ENCODE results near the gene ALDOC.
A peak's percentile ranks its signal among the peaks of the same experiment; 100 is the strongest.

Gene ALDOC

DNA sequence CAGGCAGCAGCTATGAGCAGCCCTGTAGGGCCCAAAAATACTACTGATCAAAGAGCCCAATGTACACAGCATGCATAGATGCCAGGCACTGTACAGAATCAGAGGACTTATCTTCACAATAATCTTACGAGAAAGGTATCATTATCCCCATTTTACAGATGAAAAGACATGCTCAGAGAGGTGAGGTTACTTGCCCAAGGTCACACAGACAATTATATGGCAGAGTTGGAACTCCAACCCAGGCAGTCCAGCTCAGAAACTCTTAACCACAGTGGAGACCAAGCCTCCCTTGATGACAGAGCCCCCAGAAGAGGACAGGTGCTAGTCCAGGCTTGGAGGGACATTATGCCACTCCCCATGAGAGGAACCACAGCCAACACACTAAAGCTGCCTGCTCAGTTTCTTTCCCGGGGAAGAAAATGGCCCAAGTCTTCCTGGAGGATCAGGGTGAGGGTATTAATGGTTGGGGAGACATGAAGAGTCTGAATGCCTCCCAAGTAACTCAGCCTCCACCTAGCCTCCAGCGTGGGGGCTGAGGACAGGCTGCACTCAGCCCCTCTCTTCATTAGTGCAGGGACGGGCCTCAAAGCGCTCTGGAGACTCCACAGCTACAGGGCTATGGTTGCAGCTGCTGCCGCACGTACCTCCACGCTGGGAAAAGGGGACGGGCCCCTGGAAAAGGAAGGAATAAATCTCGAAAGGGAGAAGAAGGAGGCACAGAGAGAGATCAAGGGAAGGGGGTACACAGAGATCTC lies 25.1 kb downstream of the ALDOC start:
- DNase-seq, result no peak

DNA sequence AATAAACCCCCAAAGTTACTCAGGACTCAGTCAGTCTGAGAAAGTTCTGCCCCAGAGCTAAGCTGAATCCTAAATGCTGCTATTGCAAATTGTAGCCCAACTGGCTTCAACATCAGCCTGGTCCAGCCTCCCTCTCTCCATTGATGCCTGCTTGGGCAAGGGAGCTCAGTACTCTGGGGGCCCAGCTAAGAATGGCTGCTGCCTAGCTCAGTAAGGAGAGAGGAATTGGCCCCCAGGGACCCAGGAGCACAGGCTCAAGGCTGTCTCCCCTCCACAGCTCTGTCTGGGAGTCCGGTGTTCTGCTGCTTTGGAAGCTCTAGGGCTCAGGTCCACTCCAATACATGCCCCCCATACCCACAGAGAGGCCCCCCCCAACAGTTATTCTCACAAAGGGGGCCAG lies 25.8 kb downstream of the ALDOC start:
- no peak for DNase-seq

DNA sequence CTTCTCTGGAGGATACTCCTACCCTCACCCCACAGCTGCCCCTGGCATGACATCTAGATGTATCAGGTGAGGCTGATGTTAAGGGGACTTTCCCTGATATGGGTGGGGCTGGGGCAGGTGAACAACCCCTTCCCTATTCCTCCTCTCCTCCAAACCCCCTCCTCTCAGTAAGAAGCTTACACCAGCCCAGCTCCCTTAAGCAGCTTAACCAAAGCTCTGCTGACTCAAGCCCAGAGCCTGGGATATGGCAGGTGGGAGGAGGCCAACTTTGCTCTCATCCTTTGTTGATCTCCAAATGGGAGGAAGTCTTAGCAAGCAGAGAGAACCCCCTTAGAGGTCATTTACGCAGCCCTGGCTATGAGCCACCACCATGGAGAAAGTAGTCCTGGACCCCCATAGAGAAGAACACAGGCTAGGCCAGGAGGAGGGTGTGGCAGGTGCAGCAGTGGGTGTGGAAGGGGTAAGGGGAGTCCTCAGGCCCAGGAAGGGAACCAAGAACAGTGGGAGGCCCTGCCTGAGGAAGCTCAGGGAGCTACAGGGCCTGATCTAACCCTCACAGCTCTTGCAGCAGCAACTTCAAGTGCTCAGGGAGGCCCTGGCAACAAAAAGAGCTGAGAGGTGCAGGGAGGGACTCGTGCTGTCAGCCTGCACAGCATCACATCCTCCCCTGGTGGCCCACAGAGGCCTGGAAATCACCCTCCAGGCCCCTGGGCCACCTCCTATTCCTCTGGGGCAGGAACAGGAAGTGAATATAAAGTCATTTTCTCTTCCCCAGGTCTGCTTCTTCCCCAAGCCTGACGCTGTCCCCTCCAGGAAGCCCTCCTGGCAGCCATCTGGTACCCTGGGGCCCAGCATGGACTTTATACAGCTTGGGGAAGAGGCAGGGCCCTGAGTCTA lies 27.2 kb downstream of the ALDOC start:
- peak; percentile 60 for DNase-seq

DNA sequence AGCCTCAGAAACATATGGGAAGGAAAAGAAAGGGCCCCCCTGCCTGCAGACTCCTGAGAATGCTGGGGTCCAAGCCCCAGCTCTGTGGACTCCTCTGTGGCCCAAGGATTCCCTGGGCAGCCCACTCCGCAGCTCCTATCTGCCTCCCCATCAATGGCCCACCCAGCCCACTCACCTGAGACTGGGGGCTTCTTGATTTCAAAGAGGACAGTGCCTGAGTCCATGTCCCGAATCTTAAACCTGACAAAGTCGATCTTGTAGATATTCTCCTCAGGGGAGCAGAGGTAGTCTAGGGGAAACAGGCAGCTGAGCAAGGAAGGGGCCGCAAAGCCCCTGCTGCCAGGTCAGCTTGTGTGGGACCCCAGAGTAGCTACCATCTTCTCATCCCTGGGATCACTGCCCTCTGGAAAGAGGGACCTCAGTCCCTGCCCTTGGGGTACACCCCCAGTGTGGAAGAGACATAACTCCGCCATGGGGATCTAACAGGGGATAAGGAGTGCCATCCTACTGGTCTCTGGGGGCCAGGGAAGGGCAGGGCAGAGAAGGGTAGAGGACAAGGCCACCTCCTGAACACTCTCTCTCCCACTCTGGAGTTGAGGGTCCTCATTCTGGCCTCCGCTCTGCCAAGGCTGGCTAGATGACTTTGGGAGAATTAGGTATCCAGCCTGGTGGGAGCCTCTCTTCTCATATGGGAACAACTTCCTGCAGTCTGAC lies 28.1 kb downstream of the ALDOC start:
- DNase-seq, result no peak

DNA sequence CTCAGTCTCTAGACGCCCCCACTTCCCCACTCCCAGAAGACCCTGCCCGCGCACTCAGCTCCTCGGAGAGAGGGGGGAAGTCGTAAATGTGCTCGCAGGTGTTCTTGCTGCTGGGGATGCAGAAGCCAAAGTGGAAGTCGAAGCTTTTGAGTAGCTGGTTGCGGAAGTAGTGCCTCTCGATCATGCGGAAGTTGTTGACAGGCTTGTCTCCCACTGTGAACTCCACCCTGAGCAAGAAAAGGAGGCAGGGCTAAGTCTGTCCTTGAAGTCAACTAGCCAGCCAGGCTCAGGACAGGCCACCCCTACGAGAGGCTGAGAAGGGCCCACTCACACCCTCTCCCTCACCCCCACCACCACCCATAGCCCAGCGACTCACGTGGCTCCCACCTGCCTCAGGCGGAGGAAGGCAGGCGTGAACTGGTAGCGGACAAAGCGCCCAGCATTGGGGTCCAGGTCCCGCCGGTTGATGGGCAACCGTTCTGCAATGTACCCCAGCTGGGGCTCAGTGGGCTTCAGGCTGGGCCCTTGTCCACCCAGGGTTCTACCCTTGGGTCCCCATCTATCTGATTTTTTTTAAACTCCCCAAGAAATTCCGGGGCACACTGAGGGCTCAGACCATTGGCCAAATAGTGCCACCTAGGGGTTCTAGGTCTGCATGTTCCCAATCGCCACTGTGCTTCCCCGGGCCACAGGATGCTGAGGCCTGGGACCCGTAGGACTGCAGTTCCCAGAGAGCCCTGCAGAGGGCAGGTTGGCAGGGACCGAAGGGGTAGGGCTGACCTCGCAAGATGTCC lies 28.9 kb downstream of the ALDOC start:
- peak; percentile 64 for DNase-seq

DNA sequence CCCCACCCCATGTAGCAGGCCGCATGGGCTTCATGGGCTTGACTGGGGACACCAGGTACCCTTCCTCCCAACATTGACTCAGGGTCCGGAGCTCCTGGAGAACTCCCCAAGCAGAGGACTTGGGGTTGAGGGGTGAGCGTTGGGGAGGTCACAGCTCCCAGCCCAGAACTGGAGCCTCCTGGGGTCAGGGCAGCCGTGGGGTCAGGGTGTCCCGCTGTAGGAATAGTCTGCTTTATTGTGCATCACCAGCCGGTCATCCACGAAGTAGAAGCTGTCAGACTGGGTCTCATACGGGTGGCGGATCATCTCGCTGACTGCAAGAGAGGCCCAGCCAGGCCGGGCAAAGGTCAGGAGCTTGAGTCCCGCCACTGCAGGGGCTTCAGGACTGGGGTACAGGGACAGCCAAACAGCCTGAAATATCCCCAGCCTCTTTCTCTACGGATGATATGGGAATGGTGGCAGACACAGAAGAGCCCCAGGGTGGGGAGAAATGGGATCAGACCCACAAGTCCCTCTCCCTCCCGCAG lies 29.5 kb downstream of the ALDOC start:
- no peak for DNase-seq

DNA sequence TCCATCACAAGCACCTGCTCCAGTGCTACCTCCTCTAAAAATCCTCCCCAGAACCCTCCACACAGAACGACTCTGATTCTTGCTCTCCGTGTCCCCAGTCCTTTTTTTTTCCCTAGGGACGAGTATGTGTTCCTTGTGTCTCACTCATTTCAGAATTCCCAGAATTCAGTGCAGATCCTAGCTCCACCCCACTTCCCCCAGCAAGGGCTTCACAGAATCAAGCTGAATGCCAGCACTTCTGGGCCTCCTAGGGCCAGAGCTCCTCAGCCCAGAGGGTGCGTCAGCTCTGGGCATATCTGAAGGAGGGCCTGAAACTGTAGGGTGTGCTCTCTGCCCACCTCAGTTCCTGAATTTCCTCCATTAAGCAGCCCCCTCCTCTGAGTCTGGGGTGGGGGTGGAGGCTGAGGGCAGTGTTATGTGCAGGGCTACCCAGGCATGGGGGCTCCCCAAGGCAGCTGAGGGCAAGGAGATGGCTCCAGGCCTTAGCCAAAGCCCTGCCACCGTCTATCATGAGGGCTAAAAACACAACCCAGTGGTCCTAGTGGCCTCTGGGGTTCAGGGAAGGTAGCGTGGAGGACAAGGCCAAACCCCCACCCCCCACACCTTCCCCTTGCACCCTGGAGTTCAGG lies 30.8 kb downstream of the ALDOC start:
- no peak for DNase-seq

DNA sequence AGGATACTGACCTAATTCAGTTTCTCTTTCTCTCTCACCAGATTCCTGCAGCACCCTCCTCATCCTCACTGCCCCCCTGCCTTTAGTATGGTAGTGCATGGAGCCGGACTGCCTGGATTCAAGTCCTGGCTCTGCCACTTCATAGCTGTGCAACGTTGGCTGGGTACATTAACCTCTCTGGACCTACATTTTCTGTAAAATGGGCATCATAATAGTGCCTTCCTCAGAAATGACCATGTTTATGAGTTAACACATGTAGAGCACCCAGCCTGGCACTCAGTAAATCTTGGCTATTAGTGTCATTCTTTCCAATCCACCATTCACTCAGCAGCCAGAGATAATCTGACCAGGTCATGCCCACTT lies 31.6 kb downstream of the ALDOC start:
- no peak for DNase-seq

DNA sequence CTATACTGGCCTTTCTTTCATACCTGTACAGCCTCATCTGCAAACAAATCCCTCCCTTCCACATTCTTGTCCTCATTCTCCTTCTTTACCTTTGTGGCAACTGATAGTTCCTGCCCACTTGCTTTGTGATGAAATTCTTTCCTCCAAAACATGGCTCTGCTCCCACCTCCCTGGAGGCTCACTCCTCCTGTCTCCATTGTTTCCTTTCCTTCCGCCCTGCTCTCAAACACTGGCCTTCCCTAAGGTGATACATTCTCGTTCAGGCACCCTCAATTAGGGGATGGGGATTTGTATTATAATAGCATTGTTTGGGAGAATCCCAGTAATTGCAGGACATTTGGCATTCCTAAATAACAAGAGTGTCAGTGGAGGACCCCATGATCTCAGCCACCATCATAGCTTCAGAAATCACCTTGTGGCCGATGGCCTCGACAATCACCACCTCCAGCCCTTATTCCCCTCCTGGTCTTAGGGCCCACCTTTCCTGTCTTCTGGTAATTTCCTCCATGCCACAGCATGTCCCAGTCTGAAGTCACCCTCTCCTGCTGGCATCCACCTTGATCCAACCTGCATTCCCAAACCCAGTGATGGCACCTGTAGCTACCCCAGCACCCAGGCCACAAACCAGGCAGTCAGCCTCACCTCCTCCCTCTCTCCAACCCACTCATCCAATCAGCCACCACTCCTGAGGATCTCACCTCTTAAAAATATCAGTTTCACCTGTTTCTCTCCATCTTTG lies 32.1 kb downstream of the ALDOC start:
- no peak for DNase-seq

DNA sequence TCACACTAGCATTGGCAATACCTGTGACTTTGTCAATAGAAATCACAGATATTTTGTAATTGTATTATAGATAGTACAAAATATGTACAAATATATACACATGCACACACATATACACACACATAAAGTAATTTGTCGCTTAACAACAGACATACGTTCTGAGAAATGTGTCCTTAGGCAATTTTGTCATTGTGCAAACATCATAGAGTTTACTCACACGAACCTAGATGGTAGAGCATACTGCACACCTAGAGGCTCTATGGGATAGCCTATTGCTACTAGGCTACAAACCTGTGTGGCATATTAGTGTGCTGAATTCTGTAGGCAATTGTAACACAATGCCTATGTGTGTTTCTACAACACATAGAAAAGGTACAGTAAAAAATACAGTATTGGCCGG lies 35.3 kb downstream of the ALDOC start:
- no peak for DNase-seq

DNA sequence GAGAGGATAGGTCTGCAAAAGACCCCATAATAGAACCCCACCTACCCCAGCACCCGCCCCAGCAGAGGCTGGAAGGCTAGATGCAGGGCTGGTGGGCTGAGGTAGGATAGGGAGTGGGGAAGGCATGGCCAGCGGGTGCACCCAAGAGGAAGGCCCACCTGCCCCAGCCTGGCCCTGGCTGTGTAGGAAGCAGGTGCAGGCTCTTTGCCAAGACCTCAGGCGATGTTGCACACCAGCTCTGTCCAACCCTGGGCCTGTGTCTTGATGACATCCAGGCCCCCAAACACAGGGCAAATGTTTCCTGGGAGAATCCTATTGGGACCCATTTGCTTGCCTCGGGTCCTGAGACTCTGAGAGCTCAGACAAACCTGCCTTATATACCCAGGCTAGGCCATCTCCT lies 36.5 kb downstream of the ALDOC start:
- no peak for DNase-seq

DNA sequence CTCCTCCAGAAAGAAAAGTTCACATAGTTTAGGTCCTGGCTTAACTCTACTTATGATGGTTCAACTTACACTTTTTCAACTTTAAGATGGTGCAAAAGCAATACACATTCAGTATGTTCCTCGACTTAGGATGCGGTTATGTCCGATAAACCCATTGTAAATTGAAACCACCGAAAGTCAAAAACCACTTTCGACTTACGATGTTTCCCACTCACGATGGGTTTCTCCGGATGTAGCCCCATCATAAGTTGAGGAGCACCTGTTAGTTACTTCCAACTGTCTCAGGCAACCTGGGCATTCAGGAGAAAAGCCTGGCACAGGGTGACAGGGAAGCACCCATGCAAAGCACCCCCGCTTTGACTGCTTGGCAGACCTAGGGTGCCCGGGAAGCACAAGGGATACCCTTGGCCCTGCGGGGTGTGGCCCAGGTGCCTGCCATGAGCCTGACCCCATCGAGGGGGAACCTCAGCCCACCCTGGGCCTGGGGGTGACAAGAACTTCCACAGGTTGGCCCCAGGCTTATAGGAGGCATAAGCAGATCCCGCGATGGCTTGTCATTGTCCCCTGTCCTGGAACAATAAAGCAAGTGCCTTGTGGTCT lies 38.3 kb downstream of the ALDOC start:
- DNase-seq, result no peak

DNA sequence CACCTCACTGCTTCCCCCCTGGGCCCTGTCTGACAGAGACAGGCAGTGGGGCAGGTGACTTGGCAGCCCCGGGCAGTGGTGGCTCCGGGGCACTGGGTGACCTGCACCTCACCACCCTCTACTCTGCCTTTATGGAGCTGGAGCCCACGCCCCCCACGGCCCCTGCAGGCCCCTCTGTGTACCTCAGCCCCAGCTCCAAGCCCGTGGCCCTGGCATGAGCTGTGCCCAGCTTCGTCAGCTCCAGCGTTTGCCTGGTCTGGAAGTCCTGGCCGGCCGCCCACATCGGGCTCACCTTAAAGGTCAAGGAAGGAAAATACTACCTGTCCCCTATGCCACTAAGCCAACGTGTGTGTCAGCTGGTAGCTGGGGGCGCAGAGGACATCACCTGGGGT lies 39.5 kb downstream of the ALDOC start:
- DNase-seq, result no peak

DNA sequence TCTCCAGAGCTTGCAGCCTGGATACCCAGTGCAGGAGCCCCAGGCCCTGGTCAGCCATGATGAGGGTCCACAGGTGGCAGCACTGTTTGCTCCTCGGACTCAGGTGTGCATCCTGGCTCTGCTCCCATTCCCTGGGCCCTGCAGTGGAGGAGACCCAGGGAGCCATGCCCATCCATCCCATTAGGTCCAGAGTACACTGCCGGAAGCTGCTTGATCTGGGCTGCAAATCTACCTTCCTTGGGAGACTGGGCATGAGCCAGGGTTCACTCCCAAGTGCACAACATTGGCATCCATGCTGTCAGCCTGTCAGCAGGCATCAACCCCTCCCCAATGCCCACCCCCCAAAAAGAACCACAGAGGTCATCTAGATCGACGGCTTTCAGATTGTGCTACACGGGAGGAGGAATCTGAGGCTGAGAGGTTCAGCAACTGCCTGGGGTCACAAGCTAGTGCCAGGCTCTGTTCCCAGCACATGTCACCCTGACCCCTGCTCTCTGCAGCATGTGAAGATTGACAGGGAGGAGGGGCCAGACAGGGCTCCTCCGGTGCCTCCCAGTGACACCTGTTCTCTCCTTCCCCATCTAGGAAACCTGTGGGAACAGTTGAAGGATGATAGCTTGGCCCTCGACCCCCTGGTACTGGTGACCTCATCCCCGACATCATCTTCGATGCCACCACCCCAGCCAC lies 40.0 kb downstream of the ALDOC start:
- no peak for DNase-seq

DNA sequence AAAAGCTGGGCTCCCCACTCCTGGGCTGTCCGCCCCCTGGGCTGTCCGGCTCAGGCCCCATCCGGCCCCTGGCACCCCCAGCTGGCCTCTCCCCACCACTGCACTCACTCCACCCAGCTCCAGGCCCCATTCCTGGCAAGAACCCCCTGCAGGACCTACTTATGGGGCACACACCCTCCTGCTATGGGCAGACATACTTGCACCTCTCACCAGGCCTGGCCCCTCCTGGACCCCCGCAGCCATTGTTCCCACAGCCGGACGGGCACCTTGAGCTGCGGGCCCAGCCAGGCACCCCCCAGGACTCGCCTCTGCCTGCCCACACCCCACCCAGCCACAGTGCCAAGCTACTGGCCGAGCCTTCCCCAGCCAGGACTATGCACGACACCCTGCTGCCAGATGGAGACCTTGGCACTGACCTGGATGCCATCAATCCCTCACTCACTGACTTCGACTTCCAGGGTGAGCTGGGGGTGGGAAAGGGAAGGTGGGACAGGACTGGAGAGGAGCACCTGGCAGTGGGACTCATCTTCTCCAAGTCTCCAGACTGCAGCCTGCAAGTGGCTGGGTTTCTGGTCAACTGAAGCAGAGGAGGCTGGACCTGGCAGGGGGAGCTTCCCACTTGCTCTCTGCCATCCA lies 41.8 kb downstream of the ALDOC start:
- DNase-seq, result no peak

DNA sequence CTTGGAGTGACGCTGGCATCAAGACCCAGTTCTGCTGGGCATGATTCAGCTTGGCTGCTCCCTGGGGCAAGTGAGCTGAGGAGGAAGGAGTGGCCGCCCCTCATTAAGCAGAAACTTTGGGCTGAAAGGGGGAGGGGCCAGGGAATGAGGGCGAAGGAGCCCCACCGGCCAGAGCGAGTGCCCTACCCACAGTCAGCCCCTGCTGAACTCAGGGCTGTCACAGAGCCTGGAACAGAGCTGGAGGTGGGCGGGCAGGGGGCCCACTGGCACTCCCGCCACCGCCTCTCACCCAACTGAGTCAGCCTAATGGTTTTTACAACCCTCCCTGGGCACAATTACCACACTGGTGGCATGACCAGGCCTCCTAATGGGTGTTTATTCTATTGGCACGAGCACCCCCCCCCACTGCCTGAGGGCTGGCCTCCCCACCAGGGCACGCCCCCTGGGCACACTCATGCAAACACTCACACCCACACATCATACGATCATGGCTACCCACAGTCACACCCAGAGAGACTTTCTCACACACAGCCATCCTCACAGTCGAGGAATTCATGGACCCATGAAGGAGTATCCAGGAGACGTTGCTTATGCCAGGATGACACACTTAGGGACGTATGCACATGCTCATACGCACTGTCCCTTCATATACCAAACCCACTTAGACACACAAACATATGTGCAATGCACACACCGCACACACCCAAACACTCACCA lies 43.4 kb downstream of the ALDOC start:
- no peak for DNase-seq

DNA sequence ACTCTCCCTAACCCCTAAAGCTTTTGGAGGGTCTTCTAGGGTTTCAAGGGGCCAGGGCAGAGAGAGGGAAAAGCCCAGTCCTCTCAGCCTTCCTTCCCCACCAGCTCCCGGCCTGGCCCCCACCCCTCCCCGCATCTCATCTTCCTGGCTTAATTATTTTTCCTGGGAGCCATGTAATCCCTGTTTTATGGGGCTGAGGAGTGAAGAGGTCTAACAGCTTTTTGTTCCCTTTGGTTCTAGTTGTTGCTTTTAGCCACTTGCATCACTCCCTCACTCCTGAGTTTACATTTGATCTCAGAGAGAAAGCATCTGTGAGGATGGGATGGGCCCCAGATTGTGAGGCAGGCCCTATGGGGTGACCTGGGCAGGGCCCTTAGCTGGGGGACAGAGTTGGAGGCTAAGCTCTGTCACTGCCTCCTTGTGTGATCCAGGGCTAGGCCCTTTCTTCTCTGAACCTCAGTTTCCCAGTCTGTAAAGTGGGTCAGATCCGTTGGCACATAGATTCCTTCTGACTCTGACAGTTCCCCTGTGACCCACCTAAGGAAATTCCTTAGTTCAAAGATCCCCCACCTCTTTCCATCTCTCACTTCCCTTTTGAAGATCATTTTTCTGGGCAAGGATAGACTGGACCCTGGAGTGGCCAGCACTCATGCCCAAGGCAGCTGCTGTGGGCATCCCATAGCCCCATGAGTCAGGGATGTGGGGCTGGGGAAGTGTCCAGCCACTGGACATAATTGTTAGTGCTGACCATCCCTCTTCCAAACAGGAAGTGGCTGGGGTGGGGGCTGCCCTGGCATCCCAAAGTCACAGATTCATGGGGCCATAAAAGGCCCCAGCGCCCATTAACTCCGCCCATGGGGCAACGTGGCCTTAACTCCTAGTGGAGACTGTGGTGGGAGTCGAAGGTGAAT lies 44.4 kb downstream of the ALDOC start:
- no peak for DNase-seq

DNA sequence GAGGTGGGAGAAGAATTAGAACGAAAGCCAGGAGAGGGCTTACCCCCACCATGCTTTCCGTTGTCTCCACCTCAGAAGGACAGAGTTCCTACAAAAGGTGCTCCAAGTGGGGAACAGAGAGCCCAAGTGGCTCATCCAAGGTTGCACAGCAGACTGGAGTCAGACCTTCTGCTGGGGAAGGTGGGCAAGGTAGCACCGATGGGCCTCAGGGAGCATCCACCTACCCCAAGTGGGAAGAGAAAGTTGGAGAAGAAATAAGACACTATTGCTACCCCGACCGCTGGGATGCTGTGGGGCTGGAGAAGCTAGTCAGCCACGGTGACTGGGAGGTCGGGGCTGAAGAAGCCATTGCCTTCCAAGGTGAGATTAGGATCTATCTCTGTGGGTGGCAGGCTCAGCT lies 45.8 kb downstream of the ALDOC start:
- DNase-seq, result no peak

All from activated T-cell treated with anti-CD3 and anti-CD28 coated beads, Interleukin-2, amount 50 U/mL, for 1 hour (primary cell).